B cell (primary cell): ENCODE measurements around the gene MYCBP.

ENCODE experiments used
- EZH2 ChIP-seq: IDR thresholded peaks from 2 replicates; pipeline ENCODE4 v1.6.1; 2012; ENCODE audit warnings: borderline replicate concordance, low read depth, mild to moderate bottlenecking, moderate library complexity, low read length; ENCODE audit not compliant: insufficient read depth, poor library complexity, severe bottlenecking
- TF ChIP-seq, protein P1 (sequence below): fragments of 200-600 bp; IDR thresholded peaks from one replicate; pipeline ENCODE4 v1.8.0; 2022; ENCODE audit warnings: antibody characterized with exemption, mild to moderate bottlenecking

DNA sequence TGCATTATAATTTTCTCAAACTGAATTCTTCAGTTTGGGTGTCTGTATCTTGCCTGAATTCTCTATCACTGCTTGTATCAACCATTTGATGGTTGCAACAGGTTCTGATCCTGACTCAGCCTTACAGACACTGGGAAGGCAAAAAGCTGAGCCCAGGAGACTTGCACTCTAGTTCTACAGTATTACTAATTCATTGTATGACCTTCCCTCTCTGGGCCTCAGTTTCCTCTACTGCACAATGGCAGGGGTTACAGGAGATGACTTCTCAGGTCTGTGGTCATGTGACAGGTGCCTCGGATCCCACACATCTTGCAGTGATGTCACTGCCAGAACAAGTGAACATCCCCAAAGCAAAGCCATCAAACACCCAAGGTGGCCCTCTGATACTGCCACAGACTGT, 52.3 kb downstream of the MYCBP start:
- TF ChIP-seq EZH2 = no peak
- TF ChIP-seq, protein P1, sequence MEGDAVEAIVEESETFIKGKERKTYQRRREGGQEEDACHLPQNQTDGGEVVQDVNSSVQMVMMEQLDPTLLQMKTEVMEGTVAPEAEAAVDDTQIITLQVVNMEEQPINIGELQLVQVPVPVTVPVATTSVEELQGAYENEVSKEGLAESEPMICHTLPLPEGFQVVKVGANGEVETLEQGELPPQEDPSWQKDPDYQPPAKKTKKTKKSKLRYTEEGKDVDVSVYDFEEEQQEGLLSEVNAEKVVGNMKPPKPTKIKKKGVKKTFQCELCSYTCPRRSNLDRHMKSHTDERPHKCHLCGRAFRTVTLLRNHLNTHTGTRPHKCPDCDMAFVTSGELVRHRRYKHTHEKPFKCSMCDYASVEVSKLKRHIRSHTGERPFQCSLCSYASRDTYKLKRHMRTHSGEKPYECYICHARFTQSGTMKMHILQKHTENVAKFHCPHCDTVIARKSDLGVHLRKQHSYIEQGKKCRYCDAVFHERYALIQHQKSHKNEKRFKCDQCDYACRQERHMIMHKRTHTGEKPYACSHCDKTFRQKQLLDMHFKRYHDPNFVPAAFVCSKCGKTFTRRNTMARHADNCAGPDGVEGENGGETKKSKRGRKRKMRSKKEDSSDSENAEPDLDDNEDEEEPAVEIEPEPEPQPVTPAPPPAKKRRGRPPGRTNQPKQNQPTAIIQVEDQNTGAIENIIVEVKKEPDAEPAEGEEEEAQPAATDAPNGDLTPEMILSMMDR = no peak
